DND-41 (cell line): Measurements from ENCODE around the gene ABCC4.

Source experiments
- ATAC-seq: fragments of 200-7000 bp; cut with Tn5 transposase; 3 replicates; pipeline ENCODE4 v1.9.1; 2021; ENCODE audit warnings: low read depth; ENCODE audit not compliant: insufficient read depth
- DNase-seq: peaks from one replicate; pipeline ENCODE4 v3.0.0-alpha.2; 2020
- H2AFZ ChIP-seq: 2 replicates; pipeline ENCODE4 v1.6.0; 2012; ENCODE audit warnings: low read depth, low read length
- H3K27ac ChIP-seq: 2 replicates; pipeline ENCODE4 v1.5.1; 2012; ENCODE audit warnings: low read length, inconsistent platforms
- H3K27me3 ChIP-seq: fragments of 200-600 bp; sonication (generic); 2 replicates; pipeline ENCODE4 v1.6.0; 2012; ENCODE audit warnings: low read length, mild to moderate bottlenecking, inconsistent platforms; ENCODE audit not compliant: insufficient read depth, poor library complexity
- H3K36me3 ChIP-seq: 2 replicates; pipeline ENCODE4 v1.5.1; 2012; ENCODE audit warnings: low read length, inconsistent platforms; ENCODE audit not compliant: insufficient read depth
- H3K4me1 ChIP-seq: 2 replicates; pipeline ENCODE4 v1.5.1; 2012; ENCODE audit warnings: mild to moderate bottlenecking, low read length; ENCODE audit not compliant: insufficient read depth
- H3K4me2 ChIP-seq: 2 replicates; pipeline ENCODE4 v1.6.0; 2012; ENCODE audit warnings: mild to moderate bottlenecking, moderate library complexity, low read length, inconsistent platforms; ENCODE audit not compliant: insufficient read depth
- H3K4me3 ChIP-seq, 2 experiments: fragments of 200-600 bp in 1 of 2; shearing (Covaris generic) in 1 of 2; 2 replicates each; pipeline ENCODE4 v1.5.1; 2012 to 2016; ENCODE audit warnings: inconsistent platforms in 2 of 2, low read length in 2 of 2, mild to moderate bottlenecking in 2 of 2, low read depth in 1 of 2, moderate library complexity in 1 of 2
- H3K79me2 ChIP-seq: 2 replicates; pipeline ENCODE4 v1.6.0; 2012; ENCODE audit warnings: low read length, inconsistent platforms; ENCODE audit not compliant: insufficient read depth
- H3K9ac ChIP-seq: 2 replicates; pipeline ENCODE4 v1.6.0; 2012; ENCODE audit warnings: low read depth, mild to moderate bottlenecking, inconsistent platforms, low read length, moderate library complexity
- H3K9me3 ChIP-seq: 2 replicates; pipeline ENCODE4 v1.5.1; 2012; ENCODE audit warnings: low read length, moderate library complexity, mild to moderate bottlenecking, inconsistent platforms; ENCODE audit not compliant: insufficient read depth, severe bottlenecking
- H4K20me1 ChIP-seq: 2 replicates; pipeline ENCODE4 v1.6.0; 2012; ENCODE audit warnings: low read length; ENCODE audit not compliant: insufficient read depth
- EZH2 ChIP-seq: IDR thresholded peaks from 3 replicates; pipeline ENCODE4 v1.6.1; 2012; ENCODE audit warnings: borderline replicate concordance, low read depth, mild to moderate bottlenecking, moderate library complexity, low read length, inconsistent platforms; ENCODE audit not compliant: severe bottlenecking
- TF ChIP-seq, protein P1 (sequence below): IDR thresholded peaks from 2 replicates; pipeline ENCODE4 v1.5.1; 2012; ENCODE audit warnings: borderline replicate concordance, low read length, moderate library complexity, mild to moderate bottlenecking; ENCODE audit not compliant: poor library complexity, severe bottlenecking; ENCODE audit errors: extremely low read depth

The ABCC4 gene

DNA sequence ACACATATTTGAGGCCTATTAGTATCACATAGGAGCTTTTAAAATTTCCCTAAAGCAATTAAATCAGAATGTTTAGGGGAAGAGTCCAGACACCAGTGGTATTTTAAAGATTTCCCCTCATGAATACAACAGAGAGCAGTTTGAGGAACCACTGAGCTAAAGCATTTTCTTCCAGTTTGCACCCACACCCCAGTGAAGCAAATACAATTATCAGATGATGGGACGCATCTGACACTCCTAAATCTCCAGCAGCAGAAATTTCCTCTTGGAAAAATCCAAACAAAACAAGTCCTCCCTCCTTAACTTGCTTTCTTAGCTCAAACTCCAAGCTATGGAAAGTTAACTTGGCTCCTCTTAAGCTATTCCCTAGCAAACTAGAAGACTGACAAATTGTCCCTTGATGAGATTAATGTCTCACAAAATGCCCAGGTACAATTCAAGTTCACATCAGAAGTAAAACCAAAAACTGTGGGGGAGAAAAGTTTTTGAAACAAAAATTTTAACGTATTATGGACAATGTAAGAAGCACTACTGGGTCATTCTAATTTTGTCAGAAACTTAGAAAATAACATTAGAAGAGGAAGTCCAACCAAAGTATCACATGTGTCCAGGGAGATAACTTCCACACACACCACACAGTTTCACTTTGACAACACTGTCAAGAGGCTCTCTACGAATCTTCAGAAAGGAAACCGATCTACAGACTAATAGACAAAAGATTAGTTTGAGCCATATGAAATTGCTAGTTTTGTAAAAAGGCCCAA lies 74.1 kb downstream of the ABCC4 start:
- Histone ChIP-seq H3K4me1 (no peaks in the 10 kb centered on the region), H3K27ac (no peak overlapping the region), H3K4me2 (no peak overlapping the region), H3K9me3 (no peaks in the 10 kb centered on the region), H3K36me3 (no peaks in the 10 kb centered on the region), H4K20me1 (no peaks in the 10 kb centered on the region), H3K79me2 (no peaks in the 10 kb centered on the region), H2AFZ (no peak overlapping the region), H3K4me3 (no peak overlapping the region), H3K27me3 (no peaks in the 10 kb centered on the region), H3K9ac (no peak overlapping the region)
- TF ChIP-seq EZH2: no peak
- TF ChIP-seq, protein P1, sequence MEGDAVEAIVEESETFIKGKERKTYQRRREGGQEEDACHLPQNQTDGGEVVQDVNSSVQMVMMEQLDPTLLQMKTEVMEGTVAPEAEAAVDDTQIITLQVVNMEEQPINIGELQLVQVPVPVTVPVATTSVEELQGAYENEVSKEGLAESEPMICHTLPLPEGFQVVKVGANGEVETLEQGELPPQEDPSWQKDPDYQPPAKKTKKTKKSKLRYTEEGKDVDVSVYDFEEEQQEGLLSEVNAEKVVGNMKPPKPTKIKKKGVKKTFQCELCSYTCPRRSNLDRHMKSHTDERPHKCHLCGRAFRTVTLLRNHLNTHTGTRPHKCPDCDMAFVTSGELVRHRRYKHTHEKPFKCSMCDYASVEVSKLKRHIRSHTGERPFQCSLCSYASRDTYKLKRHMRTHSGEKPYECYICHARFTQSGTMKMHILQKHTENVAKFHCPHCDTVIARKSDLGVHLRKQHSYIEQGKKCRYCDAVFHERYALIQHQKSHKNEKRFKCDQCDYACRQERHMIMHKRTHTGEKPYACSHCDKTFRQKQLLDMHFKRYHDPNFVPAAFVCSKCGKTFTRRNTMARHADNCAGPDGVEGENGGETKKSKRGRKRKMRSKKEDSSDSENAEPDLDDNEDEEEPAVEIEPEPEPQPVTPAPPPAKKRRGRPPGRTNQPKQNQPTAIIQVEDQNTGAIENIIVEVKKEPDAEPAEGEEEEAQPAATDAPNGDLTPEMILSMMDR: no peak
- ATAC-seq (no peak), DNase-seq (no peak)

DNA sequence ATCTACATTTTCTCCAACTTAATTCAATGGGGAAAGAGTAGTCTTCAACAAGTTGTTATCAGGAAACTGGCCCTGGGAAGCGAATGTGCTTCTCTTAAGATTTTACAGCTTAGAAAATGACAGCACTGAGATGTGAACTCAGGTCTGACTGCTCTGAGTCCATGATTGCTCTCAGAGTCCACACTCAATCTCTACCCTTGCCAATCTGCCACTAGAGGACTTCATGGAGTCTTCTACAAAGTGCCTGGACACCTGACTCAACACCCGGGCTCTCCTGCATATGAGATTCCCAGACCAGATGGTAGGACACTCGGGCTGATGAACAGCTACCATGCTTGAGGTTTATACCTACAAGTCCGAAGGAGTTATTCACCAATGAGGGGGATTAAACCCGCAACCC lies 74.8 kb downstream of the ABCC4 start:
- H3K4me3 ChIP-seq: no peak overlapping the region
- no peak overlapping the region for H2AFZ ChIP-seq
- ATAC-seq: no peak
- no peaks in the 10 kb centered on the region for H3K4me1 ChIP-seq
- H3K36me3 ChIP-seq: no peaks in the 10 kb centered on the region
- no peaks in the 10 kb centered on the region for H3K79me2 ChIP-seq
- TF ChIP-seq, protein P1: no peak
- no peak for TF ChIP-seq EZH2
- no peak for DNase-seq
- no peaks in the 10 kb centered on the region for H4K20me1 ChIP-seq
- no peak overlapping the region for H3K4me2 ChIP-seq
- no peaks in the 10 kb centered on the region for H3K9me3 ChIP-seq
- H3K9ac ChIP-seq: no peak overlapping the region
- no peak overlapping the region for H3K27ac ChIP-seq
- no peaks in the 10 kb centered on the region for H3K27me3 ChIP-seq

DNA sequence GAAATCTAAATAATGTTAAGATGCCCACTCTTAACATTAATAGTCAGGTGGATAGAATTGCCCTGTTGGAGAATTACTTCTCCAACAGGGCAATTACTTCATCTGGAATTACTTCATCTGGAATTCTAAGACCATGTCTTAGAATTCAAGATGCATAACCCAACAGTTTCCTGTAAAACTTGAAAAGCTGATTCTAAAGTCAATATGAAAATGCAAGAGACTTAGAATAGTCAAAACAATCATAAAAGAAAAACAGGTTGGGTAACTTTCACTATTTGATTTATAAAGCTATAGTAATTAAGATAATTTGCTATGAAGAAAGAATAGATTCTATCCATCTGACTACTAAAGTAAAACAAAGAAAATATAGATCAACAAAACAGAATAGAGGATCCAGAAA lies 75.2 kb downstream of the ABCC4 start:
- no peaks in the 10 kb centered on the region for H3K36me3 ChIP-seq
- no peak for DNase-seq
- H4K20me1 ChIP-seq: no peaks in the 10 kb centered on the region
- H3K27me3 ChIP-seq: no peaks in the 10 kb centered on the region
- no peak overlapping the region for H3K4me3 ChIP-seq
- ATAC-seq: no peak
- H3K9me3 ChIP-seq: no peaks in the 10 kb centered on the region
- no peak overlapping the region for H3K9ac ChIP-seq
- no peaks in the 10 kb centered on the region for H3K79me2 ChIP-seq
- H3K4me2 ChIP-seq: no peak overlapping the region
- no peak overlapping the region for H2AFZ ChIP-seq
- H3K4me1 ChIP-seq: no peaks in the 10 kb centered on the region
- TF ChIP-seq, protein P1: no peak
- TF ChIP-seq EZH2: no peak
- no peak overlapping the region for H3K27ac ChIP-seq
